K562 (cell line): ENCODE data around the gene ACTRT1. TPM values are rescaled to one million over a fixed set of nuclear protein-coding genes. Genes with fewer than 3 reads are reported as not detected.

Experiments
- ATAC-seq: fragments of 200-7000 bp; cut with Tn5 transposase; 3 replicates; pipeline ENCODE4 v1.9.1; 2020; ENCODE audit warnings: moderate library complexity
- BruUV-seq: library from RNA; stranded (reverse); fragments of 400-500 nt; replicated peaks from 2 replicates; lab custom pipeline; 2021; lab: Mats Ljungman, UMichigan
- CTCF ChIA-PET: fragments of 300-600 bp; formaldehyde crosslinking; extraction: SDS; loops from one replicate; lab custom pipeline; 2021; ENCODE audit warnings: low intra/inter-chr PET ratio; lab: Yijun Ruan, JAX
- POLR2A ChIA-PET: fragments of 300-600, 350-650 bp; sonication (Branson Sonifier 250); formaldehyde crosslinking; extraction: SDS; loops from one replicate; lab custom pipeline; 2021; ENCODE audit warnings: antibody characterized with exemption, inconsistent platforms; lab: Yijun Ruan, JAX
- DNase-seq, 4 experiments: peaks; one replicate each; pipeline versions ENCODE4 v3.0.0 to v3.0.0-alpha.2; 2011 to 2018; ENCODE audit warnings: low spot score in 3 of 4, mixed read lengths in 3 of 4; ENCODE audit errors: extremely low read depth in 1 of 4
- FAIRE-seq: peaks from 2 replicates; lab custom pipeline; 2011; peaks lifted over from hg19 to GRCh38; lab: Jason Lieb, UNC
- H2AFZ ChIP-seq: 2 replicates; pipeline ENCODE4 v1.6.0; 2011; ENCODE audit warnings: low read depth, low read length, control low read depth, inconsistent platforms
- H3K27ac ChIP-seq: fragments of 200-600 bp; 3 replicates; pipeline ENCODE4 v1.8.0; 2011; ENCODE audit warnings: low read depth, mild to moderate bottlenecking, control low read depth, inconsistent platforms, low read length, moderate library complexity, mixed read lengths; ENCODE audit errors: extremely low read depth
- H3K27me3 ChIP-seq, 2 experiments: fragments of 300-600 bp in 1 of 2; 2 replicates in 1 of 2; 3 replicates in 1 of 2; pipeline versions ENCODE4 v1.6.0 to v1.8.0; 2011; ENCODE audit warnings: inconsistent platforms in 2 of 2, low read length in 2 of 2, mild to moderate bottlenecking in 1 of 2, mixed read lengths in 1 of 2, moderate library complexity in 1 of 2; ENCODE audit not compliant: control insufficient read depth in 2 of 2, insufficient read depth in 2 of 2
- H3K36me3 ChIP-seq: fragments of 300-600 bp; 3 replicates; pipeline ENCODE4 v1.8.0; 2011; ENCODE audit warnings: mild to moderate bottlenecking, low read length, inconsistent platforms; ENCODE audit not compliant: control insufficient read depth, insufficient read depth
- H3K4me1 ChIP-seq, 2 experiments: fragments of 200-600 bp in 1 of 2; replicated peaks in 1 of 2; 2 replicates in 1 of 2; 3 replicates in 1 of 2; pipeline versions ENCODE4 v1.5.1 to v1.8.0; 2011; ENCODE audit warnings: inconsistent platforms in 2 of 2, low read length in 2 of 2, mild to moderate bottlenecking in 1 of 2, mixed read lengths in 1 of 2, moderate library complexity in 1 of 2; ENCODE audit not compliant: control insufficient read depth in 2 of 2, insufficient read depth in 2 of 2
- H3K4me2 ChIP-seq: 2 replicates; pipeline ENCODE4 v1.6.1; 2011; ENCODE audit warnings: low read length, control low read depth, inconsistent platforms, mixed read lengths; ENCODE audit not compliant: insufficient read depth
- H3K4me3 ChIP-seq: fragments of 200-600 bp; sonication (generic), shearing (Covaris generic); 2 replicates; pipeline ENCODE4 v1.5.1; 2016; ENCODE audit warnings: control low read depth, inconsistent platforms
- H3K79me2 ChIP-seq: fragments of 200-600 bp; 3 replicates; pipeline ENCODE4 v1.8.0; 2011; ENCODE audit warnings: low read length, inconsistent platforms; ENCODE audit not compliant: control insufficient read depth, insufficient read depth
- H3K9ac ChIP-seq, 2 experiments: 2 replicates each; pipeline versions ENCODE4 v1.6.0 to v1.6.1; 2011; ENCODE audit warnings: low read depth in 2 of 2, low read length in 2 of 2, control low read depth in 1 of 2, inconsistent platforms in 1 of 2, mild to moderate bottlenecking in 1 of 2, mixed read lengths in 1 of 2; ENCODE audit not compliant: insufficient read depth in 1 of 2
- H3K9me1 ChIP-seq: one replicate; pipeline ENCODE4 v1.6.0; 2011; ENCODE audit warnings: inconsistent platforms, mild to moderate bottlenecking, low read length, moderate library complexity; ENCODE audit not compliant: control insufficient read depth, insufficient read depth
- H3K9me3 ChIP-seq: replicated peaks from 2 replicates; pipeline ENCODE4 v1.5.1; 2011; ENCODE audit warnings: low read depth, low read length, inconsistent platforms; ENCODE audit not compliant: control insufficient read depth, insufficient read depth
- H4K20me1 ChIP-seq: replicated peaks from 2 replicates; pipeline ENCODE4 v1.6.1; 2011; ENCODE audit warnings: low read length, inconsistent platforms, mixed read lengths; ENCODE audit not compliant: control insufficient read depth, insufficient read depth
- HDAC2 ChIP-seq: fragments of 450-650 bp; IDR thresholded peaks from 2 replicates; pipeline ENCODE4 v1.6.1; 2016; ENCODE audit warnings: mild to moderate bottlenecking
- HIVEP1 ChIP-seq: fragments of 250-450 bp; sonication (Bioruptor Pico); IDR thresholded peaks from 2 replicates; pipeline ENCODE4 v1.4.0; 2020; ENCODE audit warnings: mild to moderate bottlenecking
- MXI1 ChIP-seq: IDR thresholded peaks from 2 replicates; pipeline ENCODE4 v1.6.1; 2011; ENCODE audit warnings: low read depth, mild to moderate bottlenecking, improper control_type of control experiment, low read length
- NR1H2 ChIP-seq: sonication (generic); formaldehyde crosslinking; IDR thresholded peaks from 2 replicates; pipeline ENCODE4 v1.4.0; 2020; ENCODE audit warnings: mild to moderate bottlenecking, missing genetic modification reagents
- SMC3 ChIP-seq: conservative IDR thresholded peaks from 2 replicates; pipeline ENCODE4 v1.6.1; 2011; ENCODE audit warnings: low read depth, low read length, improper control_type of control experiment; ENCODE audit not compliant: insufficient read depth
- in situ Hi-C: fragments of 300-500 bp; cut with MboI; formaldehyde crosslinking; loops from 4 replicates; pipeline ENCODE4 v1.15.0; 2018; ENCODE audit warnings: inconsistent platforms, mixed read lengths
- intact Hi-C: fragments of 100-400 bp; cut with micrococcal nuclease; formaldehyde crosslinking; loops from 2 replicates; pipeline ENCODE4 v1.14.2; 2022
- polyA plus RNA-seq, 8 experiments: library from polyadenylated mRNA; depleted of rRNA in 4 of 8; stranded (reverse) in 5 of 8; unstranded in 3 of 8; fragments of >200 nt; fragmentation: Nextera tagmentation in 2 of 8; fragmentation: Illumina TruSeq in 1 of 8; extraction: Ambion mirVana in 2 of 8; extraction: Trizol in 1 of 8; gene quantifications; 2 replicates each; pipeline versions ENCODE4 v1.2.1 to v1.2.3, GENCODE V29; 2011 to 2014; ENCODE audit warnings: inconsistent platforms in 1 of 8, missing spikeins in 1 of 8
- total RNA-seq, 7 experiments: library from RNA; depleted of rRNA in 6 of 7; stranded (reverse); fragments of >200 nt in 6 of 7; fragmentation: Illumina TruSeq in 2 of 7; extraction: Trizol in 2 of 7; gene quantifications; 2 replicates each; pipeline versions ENCODE4 v1.2.1 to v1.2.3, GENCODE V29; 2011 to 2021; ENCODE audit warnings: low replicate concordance in 1 of 7
- TF ChIP-seq, protein P1 (sequence below): fragments of 200-800 bp; sonication (Bioruptor generic); IDR thresholded peaks from 2 replicates; pipeline ENCODE4 v1.6.1; 2017; ENCODE audit warnings: missing genetic modification characterization, missing compliant biosample characterization

Gene ACTRT1
- total and polyA plus RNA-seq, 9 of the 15 experiments (the other 6 are each of a cell fraction or from before 2014, with no cell fraction given), result not detected

DNA sequence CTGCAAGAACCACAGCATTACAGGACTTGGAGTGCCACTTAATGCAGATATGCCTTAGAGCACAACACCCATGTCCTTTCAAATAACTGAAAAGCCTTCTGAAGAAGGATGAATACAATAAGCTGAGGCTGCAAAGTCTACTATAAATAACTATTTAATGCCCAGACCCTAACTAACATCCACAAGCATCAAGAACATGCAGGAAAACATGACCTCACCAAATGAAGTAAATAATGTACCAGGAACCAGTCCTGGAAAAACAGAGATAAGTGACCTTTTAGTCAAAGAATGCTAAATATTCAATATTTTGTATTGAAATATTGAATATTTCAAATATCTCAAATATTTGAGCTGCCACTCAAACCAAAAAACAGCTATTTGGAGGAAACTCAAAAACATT is 16.9 kb downstream of the ACTRT1 start:
- CTCF ChIA-PET, result no interaction called here
- no peak for TF ChIP-seq MXI1
- no peak for TF ChIP-seq SMC3
- no peak for TF ChIP-seq HDAC2
- no peak for TF ChIP-seq NR1H2 (CRISPR knock-in tag)
- TF ChIP-seq, protein P1, sequence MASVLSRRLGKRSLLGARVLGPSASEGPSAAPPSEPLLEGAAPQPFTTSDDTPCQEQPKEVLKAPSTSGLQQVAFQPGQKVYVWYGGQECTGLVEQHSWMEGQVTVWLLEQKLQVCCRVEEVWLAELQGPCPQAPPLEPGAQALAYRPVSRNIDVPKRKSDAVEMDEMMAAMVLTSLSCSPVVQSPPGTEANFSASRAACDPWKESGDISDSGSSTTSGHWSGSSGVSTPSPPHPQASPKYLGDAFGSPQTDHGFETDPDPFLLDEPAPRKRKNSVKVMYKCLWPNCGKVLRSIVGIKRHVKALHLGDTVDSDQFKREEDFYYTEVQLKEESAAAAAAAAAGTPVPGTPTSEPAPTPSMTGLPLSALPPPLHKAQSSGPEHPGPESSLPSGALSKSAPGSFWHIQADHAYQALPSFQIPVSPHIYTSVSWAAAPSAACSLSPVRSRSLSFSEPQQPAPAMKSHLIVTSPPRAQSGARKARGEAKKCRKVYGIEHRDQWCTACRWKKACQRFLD (CRISPR knock-in tag), result no peak
- no peak for TF ChIP-seq HIVEP1 (CRISPR knock-in tag)
- H3K4me2 ChIP-seq, result no peak overlapping the region

More for the DNA sequence above, 16.9 kb downstream of the ACTRT1 start:
- Histone ChIP-seq H3K4me3 (no peak overlapping the region), H3K9ac (no peak overlapping the region), H3K9me1 (no peaks in the 10 kb centered on the region), H3K27ac (no peak overlapping the region), H3K4me1 (no peaks in the 10 kb centered on the region), H3K27me3 (no peaks in the 10 kb centered on the region), H3K36me3 (no peaks in the 10 kb centered on the region), H4K20me1 (no peaks in the 10 kb centered on the region), H3K9me3 (no peaks in the 10 kb centered on the region), H3K79me2 (no peaks in the 10 kb centered on the region), H2AFZ (no peak overlapping the region)
- FAIRE-seq, result no peak
- POLR2A ChIA-PET, result no interaction called here
- no peak for DNase-seq
- no TSS peak for BruUV-seq
- in situ Hi-C loops, result no loop called here
- intact Hi-C loops, result no loop called here
- no peak for ATAC-seq
